ENCODE measurements around the gene ATG14. TPM values are rescaled to one million over a fixed set of nuclear protein-coding genes. Genes with fewer than 3 reads are reported as not detected.
"Not testable (repeated sequence)": the region's sequence is repeated elsewhere in the genome, so short reads cannot be mapped to it uniquely, and the experiment has no call there.

The ATG14 gene
- total RNA-seq, 1 donor from 2014 or later, result 4.8 TPM

DNA sequence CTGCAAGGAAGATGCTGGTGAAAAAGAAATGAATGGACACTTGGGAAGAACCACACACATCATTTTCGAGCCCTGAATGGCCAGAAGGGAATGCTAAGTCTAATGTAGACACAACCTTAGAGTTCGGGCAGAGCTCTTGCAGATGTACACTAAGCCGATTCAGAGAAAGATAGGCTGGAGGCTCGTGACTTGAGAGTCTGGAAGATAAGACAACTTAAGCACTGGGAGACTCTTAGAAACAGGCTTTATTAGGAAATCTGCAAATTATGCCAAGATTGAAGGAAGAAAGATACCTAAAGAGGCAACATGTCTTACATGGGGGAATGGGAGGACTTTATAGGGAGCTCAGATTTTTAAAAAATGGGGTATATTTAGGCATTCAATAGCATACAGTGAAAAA lies 15.3 kb upstream of the ATG14 start:
- Mint-ChIP-seq H3K27ac (no peak overlapping the region), H3K4me1 (ENCODE audit: low read depth) (peaks cover 5% of the 10 kb centered on the region), H3K9me3 (no peaks in the 10 kb centered on the region), H3K27me3 (ENCODE audit: insufficient read depth) (peaks cover 4% of the 10 kb centered on the region), H3K4me3 (no peak overlapping the region), H3K36me3 (ENCODE audit: low read depth) (no peaks in the 10 kb centered on the region)
- intact Hi-C loops (cut with micrococcal nuclease), result no loop called here
- no peak for DNase-seq (ENCODE audit: low spot score)

- peaks cover 2% of the 10 kb centered on the region for H3K27me3 Mint-ChIP-seq (ENCODE audit: insufficient read depth)
- no peaks in the 10 kb centered on the region for H3K36me3 Mint-ChIP-seq (ENCODE audit: low read depth)
- no peaks in the 10 kb centered on the region for H3K9me3 Mint-ChIP-seq
- intact Hi-C loops (cut with micrococcal nuclease), result no loop called here
- no peak overlapping the region for H3K27ac Mint-ChIP-seq
- no peak for DNase-seq (ENCODE audit: low spot score)
- H3K4me3 Mint-ChIP-seq, result no peak overlapping the region
- peaks cover 4% of the 10 kb centered on the region for H3K4me1 Mint-ChIP-seq (ENCODE audit: low read depth)
Measured at GRCh38 chr14:55425091-55425490, 13.5 kb upstream of the ATG14 start.

DNA sequence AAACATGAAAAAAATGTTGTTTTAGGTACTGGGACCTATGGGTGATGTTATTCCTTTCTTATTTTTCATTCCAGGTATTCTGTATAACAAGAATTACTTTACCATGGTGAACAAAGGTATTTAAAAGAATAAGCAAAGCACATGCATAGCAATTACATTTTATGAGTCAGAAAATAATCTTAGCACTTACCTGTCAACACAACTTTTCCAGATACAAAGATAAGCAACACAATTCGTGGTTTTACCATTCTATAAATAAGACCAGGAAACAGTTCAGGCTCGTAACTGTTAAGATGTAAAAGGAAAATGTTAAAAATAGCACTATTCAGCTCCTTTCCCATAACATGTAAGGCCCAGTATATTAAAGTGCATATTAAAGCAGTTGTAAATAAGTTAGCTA lies 12.3 kb upstream of the ATG14 start:
- H3K4me1 Mint-ChIP-seq (ENCODE audit: low read depth), result no peaks in the 10 kb centered on the region
- H3K9me3 Mint-ChIP-seq, result no peaks in the 10 kb centered on the region
- H3K27ac Mint-ChIP-seq, result no peak overlapping the region
- DNase-seq (ENCODE audit: low spot score), result no peak
- H3K36me3 Mint-ChIP-seq (ENCODE audit: low read depth), result no peaks in the 10 kb centered on the region
- H3K27me3 Mint-ChIP-seq (ENCODE audit: insufficient read depth), result peaks cover 2% of the 10 kb centered on the region
- H3K4me3 Mint-ChIP-seq, result no peak overlapping the region
- intact Hi-C loops (cut with micrococcal nuclease), result no loop called here

DNA sequence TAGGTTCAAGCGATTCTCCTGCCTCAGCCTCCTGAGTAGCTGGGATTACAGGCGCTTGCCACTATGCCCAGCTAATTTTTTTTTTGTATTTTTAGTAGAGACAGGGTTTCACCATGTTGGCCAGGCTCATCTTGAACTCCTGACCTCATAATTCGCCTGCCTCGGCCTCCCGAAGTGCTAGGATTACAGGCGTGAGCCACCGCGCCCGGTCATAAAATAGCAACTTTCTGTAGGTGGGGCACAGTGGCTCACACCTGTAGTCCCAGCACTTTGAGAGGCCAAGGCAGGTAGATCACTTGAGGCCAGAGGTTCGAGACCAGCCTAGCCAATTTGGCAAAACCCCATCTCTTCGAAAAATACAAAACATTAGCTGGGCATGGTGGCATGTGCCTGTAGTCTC lies 10.7 kb upstream of the ATG14 start:
- DNase-seq (ENCODE audit: low spot score); H3K9me3 Mint-ChIP-seq; H3K36me3 Mint-ChIP-seq (ENCODE audit: low read depth); H3K27ac Mint-ChIP-seq; intact Hi-C loops (cut with micrococcal nuclease); H3K4me1 Mint-ChIP-seq (ENCODE audit: low read depth); H3K27me3 Mint-ChIP-seq (ENCODE audit: insufficient read depth); H3K4me3 Mint-ChIP-seq: not testable (repeated sequence)

- DNase-seq (ENCODE audit: low spot score), result no peak
Measured at GRCh38 chr14:55419663-55420062, 8.0 kb upstream of the ATG14 start.

DNA sequence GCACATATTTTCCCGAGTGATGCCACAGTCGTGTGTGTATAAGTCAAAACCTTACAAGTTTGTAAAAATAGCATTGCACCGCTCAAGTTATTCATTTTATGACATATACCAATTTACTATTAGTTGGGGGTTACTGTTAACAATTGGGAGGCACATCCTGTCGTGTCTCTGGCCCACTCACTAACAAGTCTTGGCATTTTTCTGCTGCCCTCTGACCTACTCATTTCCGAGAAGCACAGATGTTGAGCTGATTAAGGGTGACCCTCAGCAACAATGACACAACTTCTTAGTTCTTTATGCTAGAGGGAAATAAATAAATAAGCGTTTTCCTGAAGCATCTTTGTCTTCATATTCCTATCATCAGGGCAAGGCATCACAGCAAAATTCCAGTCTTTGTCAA lies 6.8 kb upstream of the ATG14 start:
- Mint-ChIP-seq H3K4me3 (no peak overlapping the region), H3K9me3 (no peaks in the 10 kb centered on the region), H3K4me1 (ENCODE audit: low read depth) (peaks cover 6% of the 10 kb centered on the region), H3K27me3 (ENCODE audit: insufficient read depth) (no peaks in the 10 kb centered on the region), H3K36me3 (ENCODE audit: low read depth) (no peaks in the 10 kb centered on the region), H3K27ac (peak overlapping the region; percentile 21)
- no peak for DNase-seq (ENCODE audit: low spot score)
- intact Hi-C loops (cut with micrococcal nuclease), result no loop called here

More at GRCh38 chr14:55419663-55420062, 8.0 kb upstream of the ATG14 start:
- Mint-ChIP-seq H3K27me3 (ENCODE audit: insufficient read depth) (peaks cover 2% of the 10 kb centered on the region), H3K36me3 (ENCODE audit: low read depth) (no peaks in the 10 kb centered on the region), H3K27ac (no peak overlapping the region), H3K4me1 (ENCODE audit: low read depth) (peaks cover 6% of the 10 kb centered on the region), H3K4me3 (no peak overlapping the region), H3K9me3 (no peaks in the 10 kb centered on the region)
- intact Hi-C loops (cut with micrococcal nuclease), result no loop called here

DNA sequence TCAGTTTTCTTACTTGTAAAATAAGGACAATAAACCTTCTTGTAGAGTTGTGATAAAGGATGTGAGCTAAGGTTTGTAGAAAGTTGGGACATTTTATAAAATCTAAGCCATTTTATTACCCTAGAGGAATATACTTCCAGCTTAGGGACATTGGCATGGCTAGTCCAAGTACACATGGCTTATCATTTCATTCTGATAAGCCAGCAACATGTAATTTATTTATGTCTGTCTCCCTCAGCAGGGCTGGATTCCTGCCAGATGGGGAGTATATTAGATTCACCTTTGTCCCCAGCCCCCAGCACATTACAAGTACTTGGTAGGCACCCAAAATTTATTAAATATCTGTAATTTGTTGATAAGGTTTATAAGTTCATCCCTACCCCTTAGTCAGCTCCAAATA lies 6.3 kb upstream of the ATG14 start:
- H3K4me1 Mint-ChIP-seq (ENCODE audit: low read depth), result peaks cover 6% of the 10 kb centered on the region
- H3K4me3 Mint-ChIP-seq, result no peak overlapping the region
- H3K27ac Mint-ChIP-seq, result no peak overlapping the region
- intact Hi-C loops (cut with micrococcal nuclease), result no loop called here
- DNase-seq (ENCODE audit: low spot score), result no peak
- H3K9me3 Mint-ChIP-seq, result no peaks in the 10 kb centered on the region
- no peaks in the 10 kb centered on the region for H3K36me3 Mint-ChIP-seq (ENCODE audit: low read depth)
- no peaks in the 10 kb centered on the region for H3K27me3 Mint-ChIP-seq (ENCODE audit: insufficient read depth)

DNA sequence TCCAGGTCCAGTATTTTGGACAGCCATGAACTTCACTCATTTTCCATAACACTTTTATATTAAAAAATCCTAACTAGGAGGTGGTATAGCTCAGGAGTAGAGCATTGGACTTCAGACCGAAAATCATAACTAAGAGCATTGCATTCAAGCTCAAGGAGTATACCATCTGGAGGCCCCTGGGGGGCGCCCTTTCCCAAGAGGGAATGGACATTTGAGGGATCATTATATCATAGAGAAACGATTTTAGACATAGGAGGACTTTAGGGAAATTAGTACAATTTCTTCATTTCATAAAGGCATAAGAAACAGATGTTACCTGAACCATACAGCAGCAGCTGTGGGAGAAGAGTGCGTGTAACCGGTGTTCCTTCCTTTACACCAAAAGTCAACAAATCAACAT lies 5.2 kb upstream of the ATG14 start:
- H3K9me3 Mint-ChIP-seq, result no peaks in the 10 kb centered on the region
- H3K27me3 Mint-ChIP-seq (ENCODE audit: insufficient read depth), result no peaks in the 10 kb centered on the region
- intact Hi-C loops (cut with micrococcal nuclease), result no loop called here
- no peaks in the 10 kb centered on the region for H3K36me3 Mint-ChIP-seq (ENCODE audit: low read depth)
- H3K27ac Mint-ChIP-seq, result no peak overlapping the region
- peaks cover 12% of the 10 kb centered on the region for H3K4me1 Mint-ChIP-seq (ENCODE audit: low read depth)
- H3K4me3 Mint-ChIP-seq, result no peak overlapping the region
- no peak for DNase-seq (ENCODE audit: low spot score)

- H3K36me3 Mint-ChIP-seq (ENCODE audit: low read depth), result no peaks in the 10 kb centered on the region
- peaks cover 27% of the 10 kb centered on the region for H3K4me1 Mint-ChIP-seq (ENCODE audit: low read depth)
- no peak overlapping the region for H3K4me3 Mint-ChIP-seq
- no peak for DNase-seq (ENCODE audit: low spot score)
- H3K27ac Mint-ChIP-seq, result no peak overlapping the region
- no peaks in the 10 kb centered on the region for H3K27me3 Mint-ChIP-seq (ENCODE audit: insufficient read depth)
- no peaks in the 10 kb centered on the region for H3K9me3 Mint-ChIP-seq
- intact Hi-C loops (cut with micrococcal nuclease), result loop anchor here (5.0 kb wide), 1 partner anchor 77 kb away; no protein-coding TSS in a partner anchor
Measured at GRCh38 chr14:55414551-55414950, 2.9 kb upstream of the ATG14 start.

GRCh38 chr14:55412676-55413075 lies 1.0 kb upstream of the ATG14 start:
- DNase-seq (ENCODE audit: low spot score), result no peak
- H3K27ac Mint-ChIP-seq, result no peak overlapping the region
- no peaks in the 10 kb centered on the region for H3K36me3 Mint-ChIP-seq (ENCODE audit: low read depth)
- no peaks in the 10 kb centered on the region for H3K9me3 Mint-ChIP-seq
- H3K4me1 Mint-ChIP-seq (ENCODE audit: low read depth), result peaks cover 32% of the 10 kb centered on the region
- no peaks in the 10 kb centered on the region for H3K27me3 Mint-ChIP-seq (ENCODE audit: insufficient read depth)
- intact Hi-C loops (cut with micrococcal nuclease), result loop anchor here (5.0 kb wide), 1 partner anchor 75 kb away; no protein-coding TSS in a partner anchor
- peak overlapping the region; percentile 89 for H3K4me3 Mint-ChIP-seq

DNA sequence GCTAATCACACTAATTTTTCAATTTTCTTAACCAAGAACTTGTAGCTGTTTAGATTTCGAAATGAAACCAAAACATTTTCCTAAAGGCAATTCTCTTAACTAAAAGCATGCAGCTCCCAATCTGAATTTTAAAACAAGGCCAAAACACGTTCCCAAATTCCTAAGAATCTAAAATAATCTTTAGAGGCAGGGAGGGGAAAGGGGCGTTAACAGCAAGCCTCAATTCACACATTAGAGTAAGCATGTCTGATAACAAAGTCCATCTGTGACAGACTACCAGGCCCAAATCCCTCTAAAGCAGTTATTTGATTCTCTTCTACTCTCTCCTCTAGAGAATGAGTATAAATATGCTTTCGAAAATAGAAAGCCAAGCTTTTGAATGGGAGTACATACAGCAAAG lies 754 bp downstream of the ATG14 start:
- Mint-ChIP-seq H3K27me3 (ENCODE audit: insufficient read depth) (no peaks in the 10 kb centered on the region), H3K4me1 (ENCODE audit: low read depth) (peaks cover 26% of the 10 kb centered on the region), H3K27ac (peak overlapping the region; percentile 67), H3K4me3 (peak overlapping the region; percentile 89), H3K36me3 (ENCODE audit: low read depth) (no peaks in the 10 kb centered on the region), H3K9me3 (no peaks in the 10 kb centered on the region)
- DNase-seq (ENCODE audit: low spot score), result no peak
- intact Hi-C loops (cut with micrococcal nuclease), result loop anchor here (1.0 to 5.0 kb wide), 6 partner anchors 25 to 384 kb away; partner anchors contain the start of genes DLGAP5, FBXO34, SOCS4 and WDHD1

DNA sequence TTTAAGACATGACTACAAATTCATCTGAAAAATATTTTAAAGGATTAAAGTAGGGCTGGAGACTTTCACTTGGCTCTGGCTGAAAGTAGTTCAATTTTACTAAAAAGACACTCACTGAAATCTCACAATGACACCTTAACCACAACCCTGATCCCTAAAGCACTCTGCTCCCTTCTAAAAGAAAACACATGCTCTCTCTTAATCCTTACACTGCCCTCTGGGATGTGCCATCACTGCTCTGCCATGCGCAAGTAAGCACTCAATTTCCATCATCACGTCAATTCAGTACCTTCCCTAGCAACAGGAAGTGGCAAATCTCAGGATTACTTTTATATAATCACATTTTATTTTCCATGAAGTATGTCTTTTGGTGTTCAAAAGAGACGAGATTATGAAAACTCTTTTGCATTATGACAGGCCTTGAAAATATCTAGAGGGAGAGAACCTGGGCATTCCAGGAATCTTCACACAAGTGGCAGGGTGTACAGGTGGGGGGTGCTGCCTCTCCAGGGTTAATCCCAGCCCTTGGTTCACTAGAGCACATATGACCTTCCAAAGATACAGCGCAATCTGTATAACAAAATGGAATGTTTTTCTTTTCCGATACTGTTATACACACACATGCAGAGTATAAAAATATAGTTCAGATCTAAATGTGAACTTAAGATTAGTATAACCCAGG lies 7.3 kb downstream of the ATG14 start:
- Mint-ChIP-seq H3K27ac (peak overlapping the region; percentile 72), H3K4me1 (ENCODE audit: low read depth) (peaks cover 23% of the 10 kb centered on the region), H3K27me3 (ENCODE audit: insufficient read depth) (no peaks in the 10 kb centered on the region), H3K9me3 (no peaks in the 10 kb centered on the region), H3K4me3 (no peak overlapping the region), H3K36me3 (ENCODE audit: low read depth) (no peaks in the 10 kb centered on the region)
- no peak for DNase-seq (ENCODE audit: low spot score)
- intact Hi-C loops (cut with micrococcal nuclease), result no loop called here

GRCh38 chr14:55401751-55402150 lies 9.9 kb downstream of the ATG14 start:
- Mint-ChIP-seq H3K4me1 (ENCODE audit: low read depth) (peaks cover 20% of the 10 kb centered on the region), H3K27me3 (ENCODE audit: insufficient read depth) (no peaks in the 10 kb centered on the region), H3K9me3 (no peaks in the 10 kb centered on the region), H3K27ac (no peak overlapping the region), H3K4me3 (no peak overlapping the region), H3K36me3 (ENCODE audit: low read depth) (no peaks in the 10 kb centered on the region)
- no peak for DNase-seq (ENCODE audit: low spot score)
- intact Hi-C loops (cut with micrococcal nuclease), result no loop called here

DNA sequence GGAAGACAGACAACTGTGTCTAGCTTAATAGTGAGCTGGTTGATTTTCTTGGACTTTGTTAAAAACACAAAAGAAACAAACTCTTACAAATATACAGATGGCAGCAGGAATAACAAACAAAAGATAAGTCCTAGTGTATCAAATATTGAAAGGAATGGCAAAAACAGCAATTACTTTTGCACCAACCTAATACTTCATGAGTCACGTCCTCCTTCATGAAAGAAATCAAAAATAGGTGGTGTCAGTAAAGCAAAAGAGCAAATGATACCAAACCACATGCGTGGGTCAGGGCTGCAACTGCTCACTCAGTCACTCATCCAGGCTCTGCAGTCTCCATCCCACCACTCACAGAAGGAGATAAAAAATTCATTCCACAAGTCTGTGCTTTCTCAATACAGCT lies 11.8 kb downstream of the ATG14 start:
- peaks cover 2% of the 10 kb centered on the region for H3K36me3 Mint-ChIP-seq (ENCODE audit: low read depth)
- no peak overlapping the region for H3K4me3 Mint-ChIP-seq
- intact Hi-C loops (cut with micrococcal nuclease), result no loop called here
- no peak for DNase-seq (ENCODE audit: low spot score)
- H3K4me1 Mint-ChIP-seq (ENCODE audit: low read depth), result peaks cover 20% of the 10 kb centered on the region
- H3K27me3 Mint-ChIP-seq (ENCODE audit: insufficient read depth), result no peaks in the 10 kb centered on the region
- no peaks in the 10 kb centered on the region for H3K9me3 Mint-ChIP-seq
- no peak overlapping the region for H3K27ac Mint-ChIP-seq
